Measurements from ENCODE around the gene SMC1B.

DNA sequence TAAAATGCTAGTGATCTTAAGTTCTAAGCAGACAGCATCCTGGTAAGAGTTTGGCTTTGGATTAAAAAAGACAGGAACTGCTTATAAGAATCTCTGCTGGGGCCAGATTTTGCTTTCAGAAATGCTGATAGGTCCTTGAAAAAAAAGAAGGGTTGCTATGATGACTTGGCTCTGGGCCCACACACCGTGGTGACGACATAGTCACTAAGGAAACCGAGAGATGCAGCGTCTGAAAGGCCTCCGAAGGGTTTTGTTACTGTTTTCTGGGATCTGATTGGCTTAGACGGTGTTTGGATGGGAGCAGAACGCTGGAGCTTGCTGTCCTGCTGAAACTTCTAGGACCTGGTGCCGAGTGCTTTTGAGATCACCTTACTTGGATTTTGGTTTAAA lies 95.2 kb downstream of the SMC1B start:
- no peak for TF ChIP-seq POLR2A (IDR thresholded peaks at IDR 0.05)
- no peak for TF ChIP-seq CTCF (IDR thresholded peaks at IDR 0.05)
